PC-3 (cell line): ENCODE results near the gene RGS7BP. TPM values are rescaled to one million over a fixed set of nuclear protein-coding genes. Genes with fewer than 3 reads are reported as not detected.
"Not testable (repeated sequence)": the region's sequence is repeated elsewhere in the genome, so short reads cannot be mapped to it uniquely, and the experiment has no call there.

ENCODE experiments used
- ATAC-seq: fragments of 200-7000 bp; cut with Tn5 transposase; 2 replicates; pipeline ENCODE4 v1.9.1; 2020; ENCODE audit warnings: mild to moderate bottlenecking, moderate library complexity
- BruUV-seq: library from RNA; stranded (reverse); fragments of 400-500 nt; replicated peaks from 2 replicates; lab custom pipeline; 2021; lab: Mats Ljungman, UMichigan
- CTCF ChIA-PET: fragments of 300-600 bp; sonication (Branson Sonifier 250); formaldehyde crosslinking; loops from one replicate; lab custom pipeline; 2022; ENCODE audit warnings: antibody characterized with exemption; lab: Charles Lee
- POLR2A ChIA-PET: fragments of 300-600 bp; sonication (Branson Sonifier 250); formaldehyde crosslinking; loops from one replicate; lab custom pipeline; 2022; ENCODE audit warnings: antibody characterized with exemption; ENCODE audit not compliant: unreplicated experiment; lab: Charles Lee
- DNase-seq: peaks from one replicate; pipeline ENCODE4 v3.0.0-alpha.2; 2015
- H2AFZ ChIP-seq: fragments of 300-600 bp; sonication (generic); 2 replicates; pipeline ENCODE4 v1.6.0; 2016; ENCODE audit warnings: antibody characterized with exemption, low read length
- H3F3A ChIP-seq: fragments of 300-600 bp; sonication (generic); one replicate; pipeline ENCODE4 v1.6.0; 2017; ENCODE audit warnings: antibody characterized with exemption, low read length, control low read depth, mild to moderate bottlenecking; ENCODE audit not compliant: unreplicated experiment
- H3K27ac ChIP-seq: fragments of 300-600 bp; sonication (generic); 2 replicates; pipeline ENCODE4 v1.5.1; 2016; ENCODE audit warnings: mild to moderate bottlenecking, low read length
- H3K27me3 ChIP-seq: fragments of 300-600 bp; sonication (generic); 2 replicates; pipeline ENCODE4 v1.6.1; 2016; ENCODE audit warnings: low read length, mixed read lengths
- H3K36me3 ChIP-seq: fragments of 300-600 bp; sonication (generic); 2 replicates; pipeline ENCODE4 v1.6.1; 2016; ENCODE audit warnings: low read depth, mixed run types, low read length, mixed read lengths
- H3K4me1 ChIP-seq: fragments of 300-600 bp; sonication (generic); 2 replicates; pipeline ENCODE4 v1.5.1; 2016; ENCODE audit warnings: low read length; ENCODE audit not compliant: insufficient read depth
- H3K4me2 ChIP-seq: fragments of 300-600 bp; sonication (generic); 2 replicates; pipeline ENCODE4 v1.6.0; 2016; ENCODE audit warnings: low read length
- H3K4me3 ChIP-seq: fragments of 300-600 bp; sonication (generic); 2 replicates; pipeline ENCODE4 v1.5.1; 2016; ENCODE audit warnings: mild to moderate bottlenecking, low read length, mixed read lengths
- H3K79me2 ChIP-seq: fragments of 300-600 bp; sonication (generic); 2 replicates; pipeline ENCODE4 v1.6.1; 2017; ENCODE audit warnings: low read length, mixed read lengths
- H3K9ac ChIP-seq: fragments of 300-600 bp; sonication (generic); 2 replicates; pipeline ENCODE4 v1.6.0; 2016; ENCODE audit warnings: mild to moderate bottlenecking, low read length
- H3K9me2 ChIP-seq: fragments of 300-600 bp; sonication (generic); replicated peaks from 2 replicates; pipeline ENCODE4 v1.6.1; 2016; ENCODE audit warnings: mixed run types, low read length, mixed read lengths
- H3K9me3 ChIP-seq: fragments of 300-600 bp; sonication (generic); 2 replicates; pipeline ENCODE4 v1.6.1; 2016; ENCODE audit warnings: low read length, mixed read lengths
- H4K20me1 ChIP-seq: fragments of 300-600 bp; sonication (generic); 2 replicates; pipeline ENCODE4 v1.6.1; 2016; ENCODE audit warnings: low read length, mixed read lengths
- EZH2 ChIP-seq: fragments of 300-600 bp; sonication (generic); IDR thresholded peaks from one replicate; pipeline ENCODE4 v1.6.1; 2017; ENCODE audit warnings: antibody characterized with exemption, mild to moderate bottlenecking, low read length; ENCODE audit not compliant: unreplicated experiment
- EZH2phosphoT487 ChIP-seq: fragments of 300-600 bp; sonication (generic); IDR thresholded peaks from 2 replicates; pipeline ENCODE4 v1.6.1; 2018; ENCODE audit warnings: mild to moderate bottlenecking, antibody characterized with exemption, low read length, borderline replicate concordance
- intact Hi-C: fragments of 100-400 bp; cut with micrococcal nuclease; formaldehyde crosslinking; loops from 2 replicates; pipeline ENCODE4 v1.9.0; 2023
- total RNA-seq: library from RNA; depleted of rRNA; stranded (reverse); fragments of >200 nt; gene quantifications from 2 replicates; pipeline ENCODE4 v1.2.3, GENCODE V29; 2014
- TF ChIP-seq, protein P1 (sequence below): fragments of 300-600 bp; sonication (generic); conservative IDR thresholded peaks from 2 replicates; pipeline ENCODE4 v1.5.1; 2017; ENCODE audit warnings: antibody characterized with exemption, low read depth, mild to moderate bottlenecking, low read length

Gene RGS7BP
- total RNA-seq, 1 experiment from 2014 or later = 1.2 TPM

- TF ChIP-seq EZH2phosphoT487 = no peak
- BruUV-seq = no TSS peak
- peak; percentile 64 for ATAC-seq
Measured at GRCh38 chr5:64532657-64533056, 26.8 kb downstream of the RGS7BP start.

DNA sequence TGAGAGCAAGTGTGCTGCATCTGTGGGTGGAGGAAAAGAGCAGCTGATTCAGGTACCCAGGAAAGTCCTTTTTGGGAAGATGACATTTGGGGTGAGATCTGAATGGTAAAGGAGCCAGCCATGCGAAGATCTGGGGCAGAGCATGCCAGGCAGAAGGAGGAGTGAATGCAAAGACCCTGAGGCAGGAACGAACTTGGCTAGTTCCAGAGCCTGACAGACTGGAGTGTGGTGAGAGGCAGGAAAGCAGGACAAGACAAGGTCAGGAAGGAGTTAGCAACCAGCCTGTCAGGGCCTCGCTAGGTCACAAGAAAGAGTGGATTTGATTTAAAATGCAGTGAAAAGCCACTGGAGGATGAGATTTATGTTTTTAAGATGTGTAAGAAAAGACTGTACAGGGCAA, 28.2 kb downstream of the RGS7BP start:
- Histone ChIP-seq H3K9me2 (no peaks in the 10 kb centered on the region), H4K20me1 (no peaks in the 10 kb centered on the region), H3K79me2 (no peaks in the 10 kb centered on the region), H3K9me3 (no peaks in the 10 kb centered on the region), H3K27me3 (no peaks in the 10 kb centered on the region), H2AFZ (no peak overlapping the region), H3K4me3 (no peak overlapping the region), H3K27ac (no peak overlapping the region), H3F3A (no peaks in the 10 kb centered on the region), H3K4me1 (no peaks in the 10 kb centered on the region), H3K9ac (no peak overlapping the region), H3K4me2 (no peak overlapping the region), H3K36me3 (no peaks in the 10 kb centered on the region)
- no peak for TF ChIP-seq EZH2phosphoT487
- no peak for TF ChIP-seq EZH2
- TF ChIP-seq, protein P1, sequence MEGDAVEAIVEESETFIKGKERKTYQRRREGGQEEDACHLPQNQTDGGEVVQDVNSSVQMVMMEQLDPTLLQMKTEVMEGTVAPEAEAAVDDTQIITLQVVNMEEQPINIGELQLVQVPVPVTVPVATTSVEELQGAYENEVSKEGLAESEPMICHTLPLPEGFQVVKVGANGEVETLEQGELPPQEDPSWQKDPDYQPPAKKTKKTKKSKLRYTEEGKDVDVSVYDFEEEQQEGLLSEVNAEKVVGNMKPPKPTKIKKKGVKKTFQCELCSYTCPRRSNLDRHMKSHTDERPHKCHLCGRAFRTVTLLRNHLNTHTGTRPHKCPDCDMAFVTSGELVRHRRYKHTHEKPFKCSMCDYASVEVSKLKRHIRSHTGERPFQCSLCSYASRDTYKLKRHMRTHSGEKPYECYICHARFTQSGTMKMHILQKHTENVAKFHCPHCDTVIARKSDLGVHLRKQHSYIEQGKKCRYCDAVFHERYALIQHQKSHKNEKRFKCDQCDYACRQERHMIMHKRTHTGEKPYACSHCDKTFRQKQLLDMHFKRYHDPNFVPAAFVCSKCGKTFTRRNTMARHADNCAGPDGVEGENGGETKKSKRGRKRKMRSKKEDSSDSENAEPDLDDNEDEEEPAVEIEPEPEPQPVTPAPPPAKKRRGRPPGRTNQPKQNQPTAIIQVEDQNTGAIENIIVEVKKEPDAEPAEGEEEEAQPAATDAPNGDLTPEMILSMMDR = no peak
- DNase-seq (no peak), ATAC-seq (no peak)
- ChIA-PET POLR2A (no interaction called here), CTCF (no interaction called here)
- no TSS peak for BruUV-seq
- intact Hi-C loops = no loop called here

More at GRCh38 chr5:64532657-64533056, 26.8 kb downstream of the RGS7BP start:
- Histone ChIP-seq H3K79me2 (no peaks in the 10 kb centered on the region), H3K27ac (no peak overlapping the region), H3K4me2 (0 out of 2 replicates have a peak overlapping the region, but pooled peaks have one; percentile 6), H3K4me3 (no peak overlapping the region), H3K36me3 (no peaks in the 10 kb centered on the region), H3F3A (no peaks in the 10 kb centered on the region), H3K9me2 (no peaks in the 10 kb centered on the region), H2AFZ (no peak overlapping the region), H3K9ac (no peak overlapping the region), H3K4me1 (no peaks in the 10 kb centered on the region), H4K20me1 (no peaks in the 10 kb centered on the region), H3K9me3 (no peaks in the 10 kb centered on the region), H3K27me3 (no peaks in the 10 kb centered on the region)
- ChIA-PET POLR2A (no interaction called here), CTCF (no interaction called here)
- intact Hi-C loops = no loop called here
- DNase-seq = no peak

GRCh38 chr5:64557911-64558310, 52.1 kb downstream of the RGS7BP start:
- intact Hi-C loops = no loop called here
- ChIA-PET POLR2A (no interaction called here), CTCF (no interaction called here)
- no peak for DNase-seq
- no peak overlapping the region for H3K4me3 ChIP-seq
- no peaks in the 10 kb centered on the region for H3K27me3 ChIP-seq
- no peaks in the 10 kb centered on the region for H3K79me2 ChIP-seq
- H2AFZ ChIP-seq = no peak overlapping the region
- H3K9me2 ChIP-seq = no peaks in the 10 kb centered on the region
- no peaks in the 10 kb centered on the region for H3F3A ChIP-seq
- no peak for TF ChIP-seq EZH2
- TF ChIP-seq, protein P1 = no peak
- TF ChIP-seq EZH2phosphoT487 = no peak
- no peaks in the 10 kb centered on the region for H4K20me1 ChIP-seq
- no peak for ATAC-seq
- H3K27ac ChIP-seq = no peak overlapping the region
- no TSS peak for BruUV-seq
- H3K9ac ChIP-seq = no peak overlapping the region
- no peak overlapping the region for H3K4me2 ChIP-seq
- H3K4me1 ChIP-seq = no peaks in the 10 kb centered on the region
- H3K36me3 ChIP-seq = no peaks in the 10 kb centered on the region
- H3K9me3 ChIP-seq = no peaks in the 10 kb centered on the region

GRCh38 chr5:64558641-64559040, 52.8 kb downstream of the RGS7BP start:
- POLR2A ChIA-PET, DNase-seq, H3K9ac ChIP-seq, H3F3A ChIP-seq, CTCF ChIA-PET, H3K36me3 ChIP-seq, intact Hi-C loops, H4K20me1 ChIP-seq, H3K4me3 ChIP-seq, ATAC-seq, H3K9me2 ChIP-seq, H3K27me3 ChIP-seq, H3K4me1 ChIP-seq, H3K79me2 ChIP-seq, H3K27ac ChIP-seq, H3K4me2 ChIP-seq, BruUV-seq, H2AFZ ChIP-seq, H3K9me3 ChIP-seq: not testable (repeated sequence)
